H9 (cell line): Measurements from ENCODE around the gene ZNF280C. TPM values are rescaled to one million over a fixed set of nuclear protein-coding genes. Genes with fewer than 3 reads are reported as not detected.

ENCODE experiments used
- DNase-seq: peaks from one replicate; pipeline ENCODE4 v3.0.0-alpha.2; 2017
- H2AFZ ChIP-seq: one replicate; pipeline ENCODE4 v1.6.1; 2013; ENCODE audit warnings: mild to moderate bottlenecking, low read length, control low read depth, moderate library complexity
- H2AK5ac ChIP-seq: 2 replicates; pipeline ENCODE4 v1.6.1; 2013; ENCODE audit warnings: low read length, control low read depth, mixed read lengths; ENCODE audit not compliant: insufficient read length
- H2BK120ac ChIP-seq: one replicate; pipeline ENCODE4 v1.6.1; 2013; ENCODE audit warnings: low read depth, mild to moderate bottlenecking, low read length, control low read depth, inconsistent platforms; ENCODE audit not compliant: poor library complexity, severe bottlenecking
- H2BK12ac ChIP-seq: 2 replicates; pipeline ENCODE4 v1.6.1; 2013; ENCODE audit warnings: low read length, control low read depth, mixed read lengths, low read depth; ENCODE audit not compliant: insufficient read length
- H2BK15ac ChIP-seq: 2 replicates; pipeline ENCODE4 v1.6.1; 2013; ENCODE audit warnings: low read depth, low read length, control low read depth
- H2BK20ac ChIP-seq: one replicate; pipeline ENCODE4 v1.6.1; 2013; ENCODE audit warnings: low read depth, mild to moderate bottlenecking, low read length, control low read depth, inconsistent platforms; ENCODE audit not compliant: poor library complexity, severe bottlenecking
- H2BK5ac ChIP-seq: 2 replicates; pipeline ENCODE4 v1.6.1; 2013; ENCODE audit warnings: low read length, control low read depth, mixed read lengths; ENCODE audit not compliant: insufficient read length
- H3K14ac ChIP-seq: 2 replicates; pipeline ENCODE4 v1.6.1; 2013; ENCODE audit warnings: low read length, control low read depth; ENCODE audit not compliant: insufficient read depth
- H3K18ac ChIP-seq: 2 replicates; pipeline ENCODE4 v1.6.1; 2013; ENCODE audit warnings: low read depth, mild to moderate bottlenecking, mixed read lengths, low read length, control low read depth; ENCODE audit not compliant: insufficient read length
- H3K23ac ChIP-seq: 2 replicates; pipeline ENCODE4 v1.6.1; 2013; ENCODE audit warnings: low read length, control low read depth, mixed read lengths, low read depth; ENCODE audit not compliant: insufficient read length
- H3K23me2 ChIP-seq: 2 replicates; pipeline ENCODE4 v1.6.1; 2013; ENCODE audit warnings: low read depth, mild to moderate bottlenecking, mixed read lengths, low read length, control low read depth; ENCODE audit not compliant: insufficient read length, poor library complexity, severe bottlenecking
- H3K27ac ChIP-seq: 2 replicates; pipeline ENCODE4 v1.5.1; 2013; ENCODE audit warnings: low read length, control low read depth, mixed read lengths, low read depth; ENCODE audit not compliant: insufficient read length
- H3K27me3 ChIP-seq: 2 replicates; pipeline ENCODE4 v1.6.1; 2013; ENCODE audit warnings: low read length, control low read depth, inconsistent platforms; ENCODE audit not compliant: insufficient read depth
- H3K4ac ChIP-seq: 2 replicates; pipeline ENCODE4 v1.6.1; 2013; ENCODE audit warnings: low read depth, mild to moderate bottlenecking, control low read depth, inconsistent platforms, low read length, moderate library complexity
- H3K4me1 ChIP-seq: 2 replicates; pipeline ENCODE4 v1.6.1; 2013; ENCODE audit warnings: low read length, control low read depth, inconsistent platforms; ENCODE audit not compliant: insufficient read depth
- H3K4me2 ChIP-seq: 2 replicates; pipeline ENCODE4 v1.6.1; 2013; ENCODE audit warnings: low read length, control low read depth, mixed read lengths; ENCODE audit not compliant: insufficient read length, insufficient read depth
- H3K56ac ChIP-seq: 2 replicates; pipeline ENCODE4 v1.6.1; 2013; ENCODE audit warnings: low read depth, mild to moderate bottlenecking, mixed read lengths, low read length, control low read depth; ENCODE audit not compliant: insufficient read length
- H3K79me1 ChIP-seq: 2 replicates; pipeline ENCODE4 v1.6.1; 2013; ENCODE audit warnings: low read depth, mild to moderate bottlenecking, moderate library complexity, low read length, control low read depth, inconsistent platforms; ENCODE audit not compliant: insufficient read depth, poor library complexity, severe bottlenecking
- H3K79me2 ChIP-seq: 2 replicates; pipeline ENCODE4 v1.6.1; 2013; ENCODE audit warnings: low read length, control low read depth, inconsistent platforms; ENCODE audit not compliant: insufficient read depth
- H3K9ac ChIP-seq: 2 replicates; pipeline ENCODE4 v1.6.1; 2013; ENCODE audit warnings: low read length, control low read depth, mixed read lengths; ENCODE audit not compliant: insufficient read length; ENCODE audit errors: extremely low read depth
- H3K9me3 ChIP-seq: one replicate; pipeline ENCODE4 v1.6.1; 2013; ENCODE audit warnings: low read depth, low read length, inconsistent platforms; ENCODE audit not compliant: control insufficient read depth
- H3T11ph ChIP-seq: one replicate; pipeline ENCODE4 v1.6.1; 2013; ENCODE audit warnings: mild to moderate bottlenecking, low read length, control low read depth, inconsistent platforms
- H4K20me1 ChIP-seq: one replicate; pipeline ENCODE4 v1.6.1; 2013; ENCODE audit not compliant: control insufficient read depth, insufficient read length, insufficient read depth
- H4K5ac ChIP-seq: 2 replicates; pipeline ENCODE4 v1.6.1; 2013; ENCODE audit warnings: low read depth, mild to moderate bottlenecking, mixed read lengths, low read length, control low read depth; ENCODE audit not compliant: insufficient read length
- H4K8ac ChIP-seq: replicated peaks from 2 replicates; pipeline ENCODE4 v1.6.1; 2013; ENCODE audit warnings: low read length, control low read depth, mixed read lengths, low read depth; ENCODE audit not compliant: insufficient read length
- H4K91ac ChIP-seq: 2 replicates; pipeline ENCODE4 v1.6.1; 2013; ENCODE audit warnings: low read depth, mild to moderate bottlenecking, moderate library complexity, mixed read lengths, low read length, control low read depth; ENCODE audit not compliant: insufficient read length
- H3K27ac Mint-ChIP-seq, 3 experiments: 2 replicates in 2 of 3; 3 replicates in 1 of 3; pipeline ENCODE4 v1.8.0; 2020 to 2021; ENCODE audit warnings: mixed read lengths in 3 of 3, mild to moderate bottlenecking in 1 of 3, moderate library complexity in 1 of 3
- H3K27me3 Mint-ChIP-seq: 2 replicates; pipeline ENCODE4 v1.8.0; 2021; ENCODE audit warnings: low read depth, mild to moderate bottlenecking, moderate library complexity, mixed read lengths
- H3K36me3 Mint-ChIP-seq, 3 experiments: 2 replicates in 2 of 3; 3 replicates in 1 of 3; pipeline ENCODE4 v1.8.0; 2020 to 2021; ENCODE audit warnings: low read depth in 3 of 3, mixed read lengths in 3 of 3; ENCODE audit not compliant: insufficient read depth in 1 of 3
- H3K4me1 Mint-ChIP-seq, 2 experiments: 2 replicates each; pipeline ENCODE4 v1.8.0; 2020; ENCODE audit warnings: mixed read lengths in 2 of 2
- H3K4me3 Mint-ChIP-seq, 2 experiments: 2 replicates in 1 of 2; 3 replicates in 1 of 2; pipeline ENCODE4 v1.8.0; 2020 to 2021; ENCODE audit warnings: mild to moderate bottlenecking in 2 of 2, mixed read lengths in 2 of 2, moderate library complexity in 1 of 2
- H3K9me3 Mint-ChIP-seq, 2 experiments: 2 replicates in 1 of 2; 3 replicates in 1 of 2; pipeline ENCODE4 v1.8.0; 2020; ENCODE audit warnings: mild to moderate bottlenecking in 2 of 2, mixed read lengths in 2 of 2, moderate library complexity in 1 of 2
- WGBS: extraction: QIAGEN DNeasy Blood & Tissue Kit; methylation state at CpG from one replicate; pipeline ENCODE4 v1.1.7; 2013; ENCODE audit warnings: missing lambda C conversion rate, low lambda C conversion rate, mixed read lengths; ENCODE audit not compliant: insufficient read length; ENCODE audit errors: extremely low coverage; 5-methylcytosine and 5-hydroxymethylcytosine counted together
- total RNA-seq: library from RNA; stranded (reverse); gene quantifications from 2 replicates; pipeline ENCODE4 v1.2.1, GENCODE V29; 2021
- TF ChIP-seq, protein P1 (sequence below): fragments of 200-600 bp; sonication (generic); conservative IDR thresholded peaks from 3 replicates; pipeline ENCODE4 v1.8.0; 2021; ENCODE audit warnings: antibody characterized with exemption, mild to moderate bottlenecking

The ZNF280C gene
- total RNA-seq, 1 experiment from 2014 or later: 6.6 TPM

DNA sequence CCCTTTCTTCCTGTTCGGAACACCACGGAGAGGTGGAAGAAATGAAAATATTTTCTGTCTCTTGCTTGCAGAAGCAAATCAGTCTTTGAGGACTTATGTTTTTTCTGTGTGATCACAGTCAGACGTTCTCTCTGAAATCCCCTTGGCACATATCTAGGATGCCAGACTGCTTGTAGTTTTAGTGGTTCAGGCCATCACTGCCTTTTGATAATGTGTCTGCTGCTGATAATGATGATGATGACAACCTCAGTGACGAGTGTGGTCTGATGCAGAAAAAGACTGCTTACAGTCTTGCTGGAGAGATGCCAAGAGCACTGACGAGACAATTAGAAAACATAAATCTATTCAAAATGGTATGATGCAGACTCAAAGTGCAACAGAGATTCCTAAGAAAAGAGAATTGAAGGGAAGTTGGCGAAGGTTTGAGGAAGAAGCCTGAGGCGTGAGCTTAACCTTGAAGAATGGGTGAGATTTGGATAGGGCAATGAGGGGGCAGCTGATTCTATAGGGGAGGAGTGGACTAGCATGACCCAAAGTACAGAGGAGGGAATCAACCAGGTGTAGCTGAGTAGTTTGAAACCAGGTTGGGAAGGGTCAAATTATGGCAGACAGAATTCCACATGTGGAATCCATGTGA lies 89.0 kb downstream of the ZNF280C start:
- no peaks in the 10 kb centered on the region for H3K27me3 ChIP-seq
- H3K4me2 ChIP-seq: no peak overlapping the region
- no peak overlapping the region for H2BK12ac ChIP-seq
- no peak overlapping the region for H2BK15ac ChIP-seq
- DNase-seq: no peak
- WGBS: no CpG with 5 or more reads among the region's 7 CpGs
- no peak overlapping the region for H2BK120ac ChIP-seq
- peaks cover 30% of the 10 kb centered on the region for H3K9me3 ChIP-seq
- H2AFZ ChIP-seq: no peak overlapping the region
- no peak overlapping the region for H3K4ac ChIP-seq
- H3K36me3 Mint-ChIP-seq: peaks cover 4 to 10% (median 8%) of the 10 kb centered on the region in 3 experiments; a peak in 5 of 7 replicates
- no peak overlapping the region for H2BK20ac ChIP-seq
- no peak overlapping the region for H3K27ac ChIP-seq
- H3K27me3 Mint-ChIP-seq: peaks cover 4% of the 10 kb centered on the region
- peaks cover 0 to 62% of the 10 kb centered on the region in 2 experiments; a peak in 2 of 5 replicates for H3K9me3 Mint-ChIP-seq
- no peak overlapping the region for H3K9ac ChIP-seq
- H3K4me1 Mint-ChIP-seq: no peaks in the 10 kb centered on the region
- H3K4me1 ChIP-seq: no peaks in the 10 kb centered on the region
- H4K5ac ChIP-seq: no peak overlapping the region
- no peak overlapping the region for H4K8ac ChIP-seq
- no peak overlapping the region for H2AK5ac ChIP-seq
- H3K18ac ChIP-seq: no peak overlapping the region
- no peak overlapping the region for H3K14ac ChIP-seq
- H3K79me2 ChIP-seq: no peaks in the 10 kb centered on the region; the same call in 1 of the 2 replicates
- no peak overlapping the region for H3K27ac Mint-ChIP-seq
- no peak overlapping the region for H3K56ac ChIP-seq
- no peak overlapping the region for H3K23ac ChIP-seq
- no peak overlapping the region for H3K4me3 Mint-ChIP-seq
- no peaks in the 10 kb centered on the region for H3K79me1 ChIP-seq
- no peaks in the 10 kb centered on the region for H4K20me1 ChIP-seq
- H3T11ph ChIP-seq: no peak overlapping the region
- H4K91ac ChIP-seq: no peak overlapping the region
- no peak overlapping the region for H2BK5ac ChIP-seq
- TF ChIP-seq, protein P1, sequence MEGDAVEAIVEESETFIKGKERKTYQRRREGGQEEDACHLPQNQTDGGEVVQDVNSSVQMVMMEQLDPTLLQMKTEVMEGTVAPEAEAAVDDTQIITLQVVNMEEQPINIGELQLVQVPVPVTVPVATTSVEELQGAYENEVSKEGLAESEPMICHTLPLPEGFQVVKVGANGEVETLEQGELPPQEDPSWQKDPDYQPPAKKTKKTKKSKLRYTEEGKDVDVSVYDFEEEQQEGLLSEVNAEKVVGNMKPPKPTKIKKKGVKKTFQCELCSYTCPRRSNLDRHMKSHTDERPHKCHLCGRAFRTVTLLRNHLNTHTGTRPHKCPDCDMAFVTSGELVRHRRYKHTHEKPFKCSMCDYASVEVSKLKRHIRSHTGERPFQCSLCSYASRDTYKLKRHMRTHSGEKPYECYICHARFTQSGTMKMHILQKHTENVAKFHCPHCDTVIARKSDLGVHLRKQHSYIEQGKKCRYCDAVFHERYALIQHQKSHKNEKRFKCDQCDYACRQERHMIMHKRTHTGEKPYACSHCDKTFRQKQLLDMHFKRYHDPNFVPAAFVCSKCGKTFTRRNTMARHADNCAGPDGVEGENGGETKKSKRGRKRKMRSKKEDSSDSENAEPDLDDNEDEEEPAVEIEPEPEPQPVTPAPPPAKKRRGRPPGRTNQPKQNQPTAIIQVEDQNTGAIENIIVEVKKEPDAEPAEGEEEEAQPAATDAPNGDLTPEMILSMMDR: no peak
- H3K23me2 ChIP-seq: no peaks in the 10 kb centered on the region
